Activated CD8-positive, alpha-beta T cell treated with anti-CD3 and anti-CD28 coated beads for 36 hours (primary cell): Measurements from ENCODE around the gene KLF15. TPM values are rescaled to one million over a fixed set of nuclear protein-coding genes. Genes with fewer than 3 reads are reported as not detected.

Source experiments
- ATAC-seq: fragments of 200-7000 bp; cut with Tn5 transposase; one replicate; pipeline ENCODE4 v1.10.0; 2021; ENCODE audit warnings: mild to moderate bottlenecking, moderate library complexity
- CTCF ChIA-PET: fragments of 350-600 bp; sonication (Branson Sonifier 250); formaldehyde crosslinking; loops from one replicate; lab custom pipeline; 2021; ENCODE audit warnings: antibody characterized with exemption; lab: Charles Lee
- POLR2A ChIA-PET: fragments of 350-600 bp; sonication (Branson Sonifier 250); formaldehyde crosslinking; loops from one replicate; lab custom pipeline; 2021; ENCODE audit warnings: antibody characterized with exemption; lab: Charles Lee
- DNase-seq: peaks from one replicate; pipeline ENCODE4 v3.0.0-alpha.2; 2020
- H3K27ac Mint-ChIP-seq: one replicate; pipeline ENCODE4 v1.8.0; 2021; ENCODE audit warnings: mild to moderate bottlenecking, mixed read lengths
- H3K27me3 Mint-ChIP-seq: one replicate; pipeline ENCODE4 v1.8.0; 2021; ENCODE audit warnings: mixed read lengths
- H3K36me3 Mint-ChIP-seq: one replicate; pipeline ENCODE4 v1.8.0; 2021; ENCODE audit warnings: low read depth, mixed read lengths
- H3K4me1 Mint-ChIP-seq: one replicate; pipeline ENCODE4 v1.8.0; 2021; ENCODE audit warnings: low read depth, mixed read lengths
- H3K4me3 Mint-ChIP-seq: one replicate; pipeline ENCODE4 v1.8.0; 2021; ENCODE audit warnings: mild to moderate bottlenecking, moderate library complexity, mixed read lengths
- H3K9me3 Mint-ChIP-seq: one replicate; pipeline ENCODE4 v1.8.0; 2021; ENCODE audit warnings: mixed read lengths
- intact Hi-C: fragments of 100-400 bp; cut with micrococcal nuclease; formaldehyde crosslinking; loops from one replicate; pipeline ENCODE4 v1.10.0; 2022
- total RNA-seq, 2 experiments: library from RNA; stranded (reverse); gene quantifications; one replicate each; pipeline ENCODE4 v1.2.3, GENCODE V29; 2021
- TF ChIP-seq, protein P1 (sequence below): fragments of 200-600 bp; IDR thresholded peaks from one replicate; pipeline ENCODE4 v1.8.0; 2022; ENCODE audit warnings: antibody characterized with exemption, mild to moderate bottlenecking

KLF15 gene
- total RNA-seq, 2 experiments from 2014 or later: 0.11 TPM; not detected in 1

DNA sequence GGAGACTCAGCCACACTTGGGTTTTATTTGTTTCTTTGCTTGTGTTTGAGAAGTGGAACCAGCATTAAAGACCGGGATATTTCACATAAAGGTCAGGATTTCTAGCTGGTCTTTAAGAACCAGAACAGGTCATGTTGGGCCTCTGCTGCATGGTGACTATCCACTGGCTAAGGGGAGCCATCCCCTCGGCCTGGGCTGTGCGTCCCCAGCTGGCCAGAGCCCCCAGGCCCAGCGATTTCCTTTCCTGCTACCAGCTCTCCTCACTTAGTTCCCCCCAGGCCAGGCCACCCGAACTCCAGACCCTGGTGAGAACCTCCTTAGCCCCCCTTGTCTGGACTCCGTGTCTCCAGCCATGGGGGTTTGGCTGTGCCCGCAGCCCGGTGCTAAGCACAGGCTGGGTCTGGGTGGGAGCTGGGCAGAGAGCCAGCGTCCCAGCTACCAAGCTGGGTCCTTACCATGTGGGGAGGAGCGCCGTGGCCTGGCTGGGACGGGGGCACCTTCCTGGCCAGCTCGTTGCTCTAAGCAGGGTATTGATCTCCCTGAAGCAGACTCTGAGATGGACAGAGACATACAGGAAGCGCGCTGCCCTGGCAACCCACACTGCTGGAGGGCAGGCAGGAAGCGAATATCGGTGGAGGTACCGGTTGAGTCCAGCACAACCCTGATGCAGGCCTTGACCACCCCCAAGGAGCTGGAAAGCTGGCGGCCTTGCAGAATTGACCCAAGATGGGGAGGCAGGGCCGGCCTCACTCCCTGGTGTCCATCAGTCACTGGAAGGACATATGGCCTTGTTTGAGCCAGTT lies 49.4 kb downstream of the KLF15 start:
- no peak overlapping the region for H3K27ac Mint-ChIP-seq
- intact Hi-C loops: no loop called here
- TF ChIP-seq, protein P1, sequence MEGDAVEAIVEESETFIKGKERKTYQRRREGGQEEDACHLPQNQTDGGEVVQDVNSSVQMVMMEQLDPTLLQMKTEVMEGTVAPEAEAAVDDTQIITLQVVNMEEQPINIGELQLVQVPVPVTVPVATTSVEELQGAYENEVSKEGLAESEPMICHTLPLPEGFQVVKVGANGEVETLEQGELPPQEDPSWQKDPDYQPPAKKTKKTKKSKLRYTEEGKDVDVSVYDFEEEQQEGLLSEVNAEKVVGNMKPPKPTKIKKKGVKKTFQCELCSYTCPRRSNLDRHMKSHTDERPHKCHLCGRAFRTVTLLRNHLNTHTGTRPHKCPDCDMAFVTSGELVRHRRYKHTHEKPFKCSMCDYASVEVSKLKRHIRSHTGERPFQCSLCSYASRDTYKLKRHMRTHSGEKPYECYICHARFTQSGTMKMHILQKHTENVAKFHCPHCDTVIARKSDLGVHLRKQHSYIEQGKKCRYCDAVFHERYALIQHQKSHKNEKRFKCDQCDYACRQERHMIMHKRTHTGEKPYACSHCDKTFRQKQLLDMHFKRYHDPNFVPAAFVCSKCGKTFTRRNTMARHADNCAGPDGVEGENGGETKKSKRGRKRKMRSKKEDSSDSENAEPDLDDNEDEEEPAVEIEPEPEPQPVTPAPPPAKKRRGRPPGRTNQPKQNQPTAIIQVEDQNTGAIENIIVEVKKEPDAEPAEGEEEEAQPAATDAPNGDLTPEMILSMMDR: no peak
- ChIA-PET CTCF (no interaction called here), POLR2A (no interaction called here)
- ATAC-seq (no peak), DNase-seq (no peak)
- no peaks in the 10 kb centered on the region for H3K4me1 Mint-ChIP-seq
- H3K4me3 Mint-ChIP-seq: no peak overlapping the region
- peaks cover 2% of the 10 kb centered on the region for H3K27me3 Mint-ChIP-seq
- H3K36me3 Mint-ChIP-seq: no peaks in the 10 kb centered on the region
- peaks cover 13% of the 10 kb centered on the region for H3K9me3 Mint-ChIP-seq

DNA sequence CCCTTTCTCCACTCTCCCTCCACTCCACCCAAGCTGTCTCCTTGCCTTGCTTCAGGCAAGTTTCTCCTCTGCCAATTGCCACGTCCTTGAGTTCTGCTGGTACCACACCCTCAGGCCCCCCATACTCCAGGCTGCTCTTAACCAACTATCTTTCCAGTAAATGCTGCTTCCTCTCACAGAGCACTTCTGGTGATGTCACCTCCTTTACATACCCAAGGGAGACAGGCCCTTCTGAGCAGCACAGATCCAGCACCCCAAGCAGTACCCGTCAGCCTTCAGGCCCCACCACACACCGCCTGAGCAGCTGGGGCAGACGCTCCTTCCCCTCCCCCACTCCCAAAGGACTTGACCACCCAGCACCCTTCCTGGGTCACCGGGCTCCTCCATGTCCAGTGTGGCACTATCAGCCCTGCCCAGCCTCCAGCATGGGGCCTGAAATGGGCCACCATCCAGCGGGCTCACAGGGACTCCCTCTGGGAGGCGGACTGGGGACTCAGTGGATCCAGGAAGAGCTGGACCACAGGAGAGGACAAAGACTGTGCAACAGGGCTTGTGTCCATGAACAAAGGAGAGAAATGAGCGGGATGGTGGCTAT lies 50.2 kb downstream of the KLF15 start:
- H3K36me3 Mint-ChIP-seq: no peaks in the 10 kb centered on the region
- H3K4me3 Mint-ChIP-seq: no peak overlapping the region
- H3K27me3 Mint-ChIP-seq: peaks cover 2% of the 10 kb centered on the region
- no peaks in the 10 kb centered on the region for H3K4me1 Mint-ChIP-seq
- TF ChIP-seq, protein P1: no peak
- no peak for DNase-seq
- CTCF ChIA-PET: no interaction called here
- no peak overlapping the region for H3K27ac Mint-ChIP-seq
- no peak for ATAC-seq
- peaks cover 13% of the 10 kb centered on the region for H3K9me3 Mint-ChIP-seq
- intact Hi-C loops: no loop called here
- POLR2A ChIA-PET: no interaction called here

DNA sequence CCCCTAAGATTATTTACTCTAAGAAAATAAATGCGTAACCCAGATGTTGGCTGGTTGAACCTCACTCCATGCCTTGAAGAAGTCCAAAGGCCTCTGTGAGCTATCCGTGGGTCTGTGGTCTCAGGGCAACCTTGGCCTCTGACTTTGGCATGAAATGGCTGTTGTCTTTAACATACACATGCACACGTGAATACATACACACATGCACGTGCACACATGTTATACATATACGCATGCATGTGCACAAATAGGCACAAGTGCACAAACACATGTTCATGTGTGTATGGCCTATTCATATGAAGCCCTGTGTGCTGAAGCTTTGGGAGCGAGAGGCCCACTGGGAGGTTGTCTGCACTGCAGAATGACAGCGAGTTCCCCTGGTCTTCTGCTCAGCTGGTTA lies 50.8 kb downstream of the KLF15 start:
- Mint-ChIP-seq H3K27me3 (peaks cover 2% of the 10 kb centered on the region), H3K27ac (no peak overlapping the region), H3K4me1 (no peaks in the 10 kb centered on the region), H3K9me3 (peaks cover 13% of the 10 kb centered on the region), H3K36me3 (no peaks in the 10 kb centered on the region), H3K4me3 (no peak overlapping the region)
- intact Hi-C loops: no loop called here
- no peak for ATAC-seq
- CTCF ChIA-PET: no interaction called here
- TF ChIP-seq, protein P1: no peak
- no peak for DNase-seq
- POLR2A ChIA-PET: no interaction called here

DNA sequence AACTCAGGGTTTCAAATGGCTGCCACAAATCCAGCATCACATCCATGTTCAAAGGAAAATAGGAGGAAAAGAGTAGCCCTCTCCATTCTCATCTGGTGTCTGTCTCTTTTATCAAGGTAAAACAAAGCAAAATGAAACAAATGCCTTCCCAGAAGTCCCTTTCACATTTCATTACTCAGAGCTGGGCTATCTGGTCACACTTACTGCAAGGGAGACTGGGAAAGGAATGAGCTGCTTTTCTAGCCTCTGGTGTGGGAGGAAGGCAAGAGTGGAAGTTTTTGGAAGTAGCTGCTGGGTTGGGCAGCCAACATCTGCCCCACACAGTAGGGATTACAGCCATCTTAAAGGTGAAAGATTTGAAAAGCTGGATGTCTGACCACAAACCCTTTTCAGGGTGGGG lies 51.8 kb downstream of the KLF15 start:
- H3K4me1 Mint-ChIP-seq: no peaks in the 10 kb centered on the region
- no peak overlapping the region for H3K27ac Mint-ChIP-seq
- no peaks in the 10 kb centered on the region for H3K36me3 Mint-ChIP-seq
- H3K27me3 Mint-ChIP-seq: peaks cover 3% of the 10 kb centered on the region
- TF ChIP-seq, protein P1: no peak
- ChIA-PET CTCF (no interaction called here), POLR2A (no interaction called here)
- intact Hi-C loops: no loop called here
- H3K4me3 Mint-ChIP-seq: no peak overlapping the region
- DNase-seq (no peak), ATAC-seq (no peak)
- peaks cover 13% of the 10 kb centered on the region for H3K9me3 Mint-ChIP-seq

DNA sequence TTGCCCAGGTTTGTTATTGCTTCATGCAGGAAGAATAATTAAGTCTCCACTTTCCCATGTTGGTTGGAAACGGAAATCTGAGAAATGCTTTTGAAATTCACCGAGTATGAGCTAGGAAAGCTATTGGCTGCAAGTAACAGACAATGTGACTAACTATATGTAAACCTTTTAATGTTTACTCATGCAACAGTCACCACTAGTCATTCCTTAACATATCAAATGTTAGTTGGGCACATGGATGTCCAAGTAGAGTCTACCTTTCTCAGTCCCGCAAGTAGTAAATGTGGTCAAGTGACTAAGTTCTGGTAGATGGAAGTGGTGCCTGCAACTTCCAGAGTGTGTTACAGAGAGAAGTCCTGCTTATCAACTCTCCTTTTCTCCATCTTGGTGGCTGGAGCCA lies 52.5 kb downstream of the KLF15 start:
- TF ChIP-seq, protein P1: no peak
- intact Hi-C loops: no loop called here
- no peak for DNase-seq
- POLR2A ChIA-PET: interaction anchor here (0.6 kb wide), 1 partner anchor 34 kb away, joined by 3 read pairs; no protein-coding TSS in a partner anchor
- Mint-ChIP-seq H3K27me3 (peaks cover 3% of the 10 kb centered on the region), H3K9me3 (peaks cover 13% of the 10 kb centered on the region), H3K4me3 (no peak overlapping the region), H3K4me1 (no peaks in the 10 kb centered on the region), H3K36me3 (no peaks in the 10 kb centered on the region), H3K27ac (no peak overlapping the region)
- ATAC-seq: no peak
- CTCF ChIA-PET: no interaction called here
